ENCODE results near the gene GSTM1.
"Not testable (repeated sequence)": the region's sequence is repeated elsewhere in the genome, so short reads cannot be mapped to it uniquely, and the experiment has no call there.

DNA sequence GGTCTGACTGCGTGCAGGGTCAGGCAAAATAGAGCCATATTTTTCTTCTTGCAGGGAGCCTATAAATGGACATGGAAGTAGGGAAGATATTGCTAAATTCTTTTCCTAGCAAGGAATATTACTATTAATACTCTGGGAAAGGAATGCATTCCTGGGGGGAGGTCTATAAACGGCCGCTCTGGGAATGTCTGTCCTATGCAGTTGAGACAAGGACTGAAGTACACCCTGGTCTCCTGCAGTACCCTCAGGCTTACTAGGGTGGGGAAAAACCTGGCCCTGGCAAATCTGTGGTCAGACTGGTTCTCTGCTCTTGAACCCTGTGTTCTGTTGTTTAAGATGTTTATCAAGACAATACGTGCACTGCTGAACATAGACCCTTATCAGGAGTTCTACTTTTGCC is 21.3 kb downstream of the GSTM1 start:
- TF ChIP-seq, protein P1, sequence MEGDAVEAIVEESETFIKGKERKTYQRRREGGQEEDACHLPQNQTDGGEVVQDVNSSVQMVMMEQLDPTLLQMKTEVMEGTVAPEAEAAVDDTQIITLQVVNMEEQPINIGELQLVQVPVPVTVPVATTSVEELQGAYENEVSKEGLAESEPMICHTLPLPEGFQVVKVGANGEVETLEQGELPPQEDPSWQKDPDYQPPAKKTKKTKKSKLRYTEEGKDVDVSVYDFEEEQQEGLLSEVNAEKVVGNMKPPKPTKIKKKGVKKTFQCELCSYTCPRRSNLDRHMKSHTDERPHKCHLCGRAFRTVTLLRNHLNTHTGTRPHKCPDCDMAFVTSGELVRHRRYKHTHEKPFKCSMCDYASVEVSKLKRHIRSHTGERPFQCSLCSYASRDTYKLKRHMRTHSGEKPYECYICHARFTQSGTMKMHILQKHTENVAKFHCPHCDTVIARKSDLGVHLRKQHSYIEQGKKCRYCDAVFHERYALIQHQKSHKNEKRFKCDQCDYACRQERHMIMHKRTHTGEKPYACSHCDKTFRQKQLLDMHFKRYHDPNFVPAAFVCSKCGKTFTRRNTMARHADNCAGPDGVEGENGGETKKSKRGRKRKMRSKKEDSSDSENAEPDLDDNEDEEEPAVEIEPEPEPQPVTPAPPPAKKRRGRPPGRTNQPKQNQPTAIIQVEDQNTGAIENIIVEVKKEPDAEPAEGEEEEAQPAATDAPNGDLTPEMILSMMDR (IDR thresholded peaks at IDR 0.05): not testable (repeated sequence)
- not testable (repeated sequence) for TF ChIP-seq POLR2A, EP300 (IDR thresholded peaks at IDR 0.05)

Measured in stomach (tissue), 4 donors.